CD4-positive, CD25-positive, alpha-beta regulatory T cell (primary cell): Measurements from ENCODE around the gene CCDC68. TPM values are rescaled to one million over a fixed set of nuclear protein-coding genes. Genes with fewer than 3 reads are reported as not detected.
"Not testable (repeated sequence)": the region's sequence is repeated elsewhere in the genome, so short reads cannot be mapped to it uniquely, and the experiment has no call there.

Source experiments
- ATAC-seq, 2 donors: fragments of 150-1000 bp; cut with Tn5 transposase; one replicate each; pipeline ENCODE4 v1.10.0; 2021; ENCODE audit warnings: low read depth in 2 of 2, moderate number of reproducible peaks in 2 of 2, moderate library complexity in 1 of 2
- DNase-seq, 3 donors: peaks; one replicate each; pipeline versions ENCODE4 v3.0.0 to v3.0.0-alpha.2; 2012 to 2022; ENCODE audit warnings: mixed read lengths in 1 of 3
- H3K27ac ChIP-seq: one replicate; pipeline ENCODE4 v1.7.0; 2013; ENCODE audit warnings: mild to moderate bottlenecking, low read length; ENCODE audit not compliant: insufficient read depth, poor library complexity, severe bottlenecking
- H3K27me3 ChIP-seq: one replicate; pipeline ENCODE4 v1.7.0; 2013; ENCODE audit warnings: low read length; ENCODE audit not compliant: control insufficient read depth, insufficient read depth
- H3K36me3 ChIP-seq: one replicate; pipeline ENCODE4 v1.7.0; 2013; ENCODE audit warnings: mild to moderate bottlenecking, low read length, moderate library complexity; ENCODE audit not compliant: control insufficient read depth, insufficient read depth
- H3K4me1 ChIP-seq: 2 replicates; pipeline ENCODE4 v1.7.0; 2013; ENCODE audit warnings: mild to moderate bottlenecking, low read length; ENCODE audit not compliant: insufficient read depth, control insufficient read depth, poor library complexity, severe bottlenecking
- H3K4me3 ChIP-seq: one replicate; pipeline ENCODE4 v1.7.0; 2013; ENCODE audit warnings: low read depth, mild to moderate bottlenecking, low read length, moderate library complexity
- H3K9me3 ChIP-seq, 2 experiments: 1 replicate in 1 of 2; 2 replicates in 1 of 2; pipeline ENCODE4 v1.7.0; 2013; ENCODE audit warnings: low read length in 2 of 2, mild to moderate bottlenecking in 1 of 2, moderate library complexity in 1 of 2; ENCODE audit not compliant: control insufficient read depth in 2 of 2
- H3K27ac Mint-ChIP-seq, 3 donors: one replicate each; pipeline ENCODE4 v1.8.0; 2020 to 2022; ENCODE audit warnings: mild to moderate bottlenecking in 3 of 3, mixed read lengths in 3 of 3, moderate library complexity in 2 of 3
- H3K27me3 Mint-ChIP-seq: one replicate; pipeline ENCODE4 v1.8.0; 2022; ENCODE audit warnings: mild to moderate bottlenecking, mixed read lengths
- H3K36me3 Mint-ChIP-seq: one replicate; pipeline ENCODE4 v1.8.0; 2020; ENCODE audit warnings: mixed read lengths
- H3K4me1 Mint-ChIP-seq, 4 donors: one replicate each; pipeline ENCODE4 v1.8.0; 2020 to 2022; ENCODE audit warnings: mixed read lengths in 4 of 4, mild to moderate bottlenecking in 1 of 4
- H3K4me3 Mint-ChIP-seq, 4 donors: one replicate each; pipeline ENCODE4 v1.8.0; 2020 to 2022; ENCODE audit warnings: mild to moderate bottlenecking in 4 of 4, mixed read lengths in 4 of 4, moderate library complexity in 3 of 4
- H3K9me3 Mint-ChIP-seq, 7 donors: one replicate each; pipeline ENCODE4 v1.8.0; 2020 to 2022; ENCODE audit warnings: mixed read lengths in 7 of 7, mild to moderate bottlenecking in 3 of 7, moderate library complexity in 2 of 7
- polyA plus RNA-seq, 4 donors: library from polyadenylated mRNA; unstranded; fragments of 300-500 nt; fragmentation: Illumina TruSeq; gene quantifications; one replicate each; pipeline ENCODE4 v1.2.3, GENCODE V29; 2021
- total RNA-seq: library from RNA; stranded (reverse); gene quantifications from one replicate; pipeline ENCODE4 v1.2.3, GENCODE V29; 2022

The CCDC68 gene
- total and polyA plus RNA-seq, 5 donors from 2014 or later: not detected

DNA sequence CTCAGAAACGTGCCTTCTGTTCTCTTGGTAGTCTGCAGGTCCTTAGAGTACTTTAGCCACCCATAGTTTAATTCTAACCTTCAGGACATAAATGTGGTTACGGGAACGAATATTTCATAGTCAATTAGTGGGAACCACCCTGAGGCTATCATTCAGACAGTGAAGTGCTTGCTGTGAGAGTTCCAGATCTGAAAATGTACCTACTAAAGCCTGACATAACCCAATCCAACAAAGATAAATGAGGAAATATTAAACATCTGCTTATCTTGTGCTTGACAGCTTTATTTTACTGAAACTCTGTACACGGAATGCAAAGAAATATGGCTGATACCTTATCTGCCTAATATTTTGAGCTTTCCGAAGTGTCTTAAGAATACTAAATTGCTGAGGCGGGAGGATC is 88.0 kb downstream of the CCDC68 start:
- no peaks in the 10 kb centered on the region for H3K9me3 ChIP-seq
- no peak overlapping the region for H3K4me3 ChIP-seq
- Mint-ChIP-seq H3K27ac (no peak overlapping the region), H3K4me1 (no peaks in the 10 kb centered on the region), H3K4me3 (no peak overlapping the region), H3K9me3 (peaks cover 0 to 7% (median 0%) of the 10 kb centered on the region in 7 donors), H3K36me3 (no peaks in the 10 kb centered on the region), H3K27me3 (no peaks in the 10 kb centered on the region)
- H3K27ac ChIP-seq: no peak overlapping the region
- no peaks in the 10 kb centered on the region for H3K36me3 ChIP-seq
- ATAC-seq (no peak), DNase-seq (no peak)
- H3K4me1 ChIP-seq: no peaks in the 10 kb centered on the region
- H3K27me3 ChIP-seq: no peaks in the 10 kb centered on the region

DNA sequence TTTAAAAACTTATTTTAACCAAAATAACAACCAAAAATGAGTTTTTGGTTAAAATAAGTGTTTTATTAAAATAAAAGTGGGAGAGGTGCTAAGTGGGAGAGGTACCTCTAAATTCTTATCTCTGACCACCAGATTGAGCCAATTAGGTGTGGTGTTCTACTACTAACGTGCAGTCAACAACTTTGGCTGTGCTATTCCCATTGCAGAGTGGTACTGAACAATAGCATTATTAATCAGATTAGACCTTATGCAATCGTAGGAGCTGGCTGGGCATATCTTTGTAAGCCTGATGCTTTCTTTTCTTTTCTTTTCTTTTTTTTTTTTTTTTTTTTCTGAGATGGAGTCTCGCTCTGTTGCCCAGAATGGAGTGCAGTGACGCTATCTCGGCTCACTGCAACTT is 92.1 kb downstream of the CCDC68 start:
- no peak overlapping the region for H3K27ac Mint-ChIP-seq
- no peaks in the 10 kb centered on the region for H3K4me1 ChIP-seq
- peaks cover 0 to 6% (median 0%) of the 10 kb centered on the region in 7 donors for H3K9me3 Mint-ChIP-seq
- no peaks in the 10 kb centered on the region for H3K4me1 Mint-ChIP-seq
- no peaks in the 10 kb centered on the region for H3K36me3 ChIP-seq
- no peaks in the 10 kb centered on the region for H3K27me3 Mint-ChIP-seq
- H3K4me3 Mint-ChIP-seq: no peak overlapping the region
- H3K4me3 ChIP-seq: no peak overlapping the region
- DNase-seq (no peak), ATAC-seq (no peak)
- H3K27me3 ChIP-seq: no peaks in the 10 kb centered on the region
- no peaks in the 10 kb centered on the region for H3K36me3 Mint-ChIP-seq
- H3K27ac ChIP-seq: no peak overlapping the region
- H3K9me3 ChIP-seq: no peaks in the 10 kb centered on the region

DNA sequence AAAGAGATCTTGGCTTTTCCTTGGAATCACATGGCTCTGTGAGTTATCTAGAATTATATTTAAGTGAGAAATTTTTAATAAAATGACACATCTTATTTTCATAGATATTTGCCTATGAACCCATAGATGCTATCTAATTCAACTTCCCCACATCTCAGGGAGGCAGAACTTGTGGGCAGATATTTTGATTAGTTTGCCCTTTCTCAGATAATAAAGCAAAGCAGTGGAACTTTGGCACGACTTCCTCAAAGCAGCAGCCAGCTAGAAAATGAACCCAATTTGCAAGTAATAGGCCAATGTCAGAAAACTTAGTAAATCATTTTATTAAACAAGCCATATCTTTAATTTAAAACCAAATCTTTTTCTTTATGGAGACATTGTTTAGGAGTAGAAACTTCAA is 98.3 kb downstream of the CCDC68 start:
- Mint-ChIP-seq H3K4me3 (no peak overlapping the region), H3K27ac (no peak overlapping the region), H3K4me1 (no peaks in the 10 kb centered on the region), H3K9me3 (no peaks in the 10 kb centered on the region), H3K27me3 (no peaks in the 10 kb centered on the region), H3K36me3 (no peaks in the 10 kb centered on the region)
- Histone ChIP-seq H3K27ac (no peak overlapping the region), H3K9me3 (no peaks in the 10 kb centered on the region), H3K36me3 (no peaks in the 10 kb centered on the region), H3K4me1 (no peaks in the 10 kb centered on the region), H3K4me3 (no peak overlapping the region), H3K27me3 (no peaks in the 10 kb centered on the region)
- DNase-seq (no peak), ATAC-seq (no peak)

DNA sequence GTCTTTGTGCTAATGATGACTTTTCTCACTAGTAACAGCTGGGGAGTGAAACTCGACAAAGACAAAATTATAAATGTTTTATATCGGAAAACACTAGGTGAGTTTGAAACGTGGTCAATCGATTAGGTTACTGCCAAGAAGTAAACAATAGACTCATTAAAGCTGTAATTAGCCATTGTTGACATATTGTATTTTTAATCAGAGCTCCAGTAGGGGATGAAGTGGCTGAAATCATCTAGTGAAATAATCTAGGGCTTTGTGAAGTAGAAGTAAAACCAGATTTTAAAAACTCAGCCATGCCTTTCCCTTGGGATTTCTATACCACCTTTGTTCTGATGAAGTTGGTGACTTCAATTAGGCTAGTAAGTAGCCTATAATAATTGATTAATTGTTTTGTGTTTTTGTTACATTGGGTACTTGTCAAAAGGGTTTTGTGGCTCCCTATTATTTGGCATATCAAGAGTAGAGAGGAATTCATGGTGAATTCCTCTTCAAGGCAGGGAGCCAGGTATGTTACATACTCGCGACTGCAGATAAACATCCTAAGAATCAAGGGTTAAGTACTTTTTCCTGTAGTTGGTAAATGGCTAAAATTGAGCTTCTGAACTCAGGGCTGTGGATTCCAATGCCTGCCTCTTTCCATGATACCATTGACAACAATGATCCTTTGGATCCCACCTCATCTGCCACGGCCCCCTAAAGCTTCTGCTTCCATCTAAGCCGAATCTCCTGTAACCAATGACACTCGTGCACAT is 99.4 kb downstream of the CCDC68 start:
- no peaks in the 10 kb centered on the region for H3K27me3 Mint-ChIP-seq
- Histone ChIP-seq H3K27me3 (no peaks in the 10 kb centered on the region), H3K9me3 (no peaks in the 10 kb centered on the region), H3K4me3 (no peak overlapping the region), H3K27ac (no peak overlapping the region), H3K36me3 (no peaks in the 10 kb centered on the region), H3K4me1 (no peaks in the 10 kb centered on the region)
- H3K4me1 Mint-ChIP-seq: no peaks in the 10 kb centered on the region
- H3K36me3 Mint-ChIP-seq: no peaks in the 10 kb centered on the region
- no peaks in the 10 kb centered on the region for H3K9me3 Mint-ChIP-seq
- H3K27ac Mint-ChIP-seq: no peak overlapping the region
- H3K4me3 Mint-ChIP-seq: no peak overlapping the region
- ATAC-seq: no peak
- DNase-seq: no peak

DNA sequence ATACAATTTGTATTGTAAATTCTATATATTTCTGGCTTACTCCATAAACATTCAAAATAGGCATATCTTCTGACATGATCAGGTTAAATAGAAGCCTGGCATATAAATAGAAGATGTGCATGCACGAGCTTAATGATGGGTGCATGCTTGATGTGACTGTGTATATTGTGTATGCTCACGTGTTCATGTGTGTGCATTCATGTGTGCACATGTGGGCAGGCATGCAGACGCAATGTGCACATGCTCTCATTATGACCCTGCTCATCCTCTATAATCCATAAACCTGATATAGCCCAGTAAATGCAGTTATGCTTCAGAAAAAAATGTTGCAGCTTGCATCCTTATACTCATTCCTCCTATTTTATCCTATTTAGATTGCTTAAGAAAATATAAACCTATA is 101.8 kb downstream of the CCDC68 start:
- Mint-ChIP-seq H3K27me3 (no peaks in the 10 kb centered on the region), H3K4me1 (no peaks in the 10 kb centered on the region), H3K4me3 (no peak overlapping the region), H3K27ac (no peak overlapping the region), H3K36me3 (no peaks in the 10 kb centered on the region), H3K9me3 (peaks cover 0 to 1% (median 0%) of the 10 kb centered on the region in 7 donors)
- H3K4me1 ChIP-seq: no peaks in the 10 kb centered on the region
- H3K36me3 ChIP-seq: no peaks in the 10 kb centered on the region
- no peak overlapping the region for H3K4me3 ChIP-seq
- no peaks in the 10 kb centered on the region for H3K27me3 ChIP-seq
- DNase-seq (no peak), ATAC-seq (no peak)
- H3K27ac ChIP-seq: no peak overlapping the region
- no peaks in the 10 kb centered on the region for H3K9me3 ChIP-seq

DNA sequence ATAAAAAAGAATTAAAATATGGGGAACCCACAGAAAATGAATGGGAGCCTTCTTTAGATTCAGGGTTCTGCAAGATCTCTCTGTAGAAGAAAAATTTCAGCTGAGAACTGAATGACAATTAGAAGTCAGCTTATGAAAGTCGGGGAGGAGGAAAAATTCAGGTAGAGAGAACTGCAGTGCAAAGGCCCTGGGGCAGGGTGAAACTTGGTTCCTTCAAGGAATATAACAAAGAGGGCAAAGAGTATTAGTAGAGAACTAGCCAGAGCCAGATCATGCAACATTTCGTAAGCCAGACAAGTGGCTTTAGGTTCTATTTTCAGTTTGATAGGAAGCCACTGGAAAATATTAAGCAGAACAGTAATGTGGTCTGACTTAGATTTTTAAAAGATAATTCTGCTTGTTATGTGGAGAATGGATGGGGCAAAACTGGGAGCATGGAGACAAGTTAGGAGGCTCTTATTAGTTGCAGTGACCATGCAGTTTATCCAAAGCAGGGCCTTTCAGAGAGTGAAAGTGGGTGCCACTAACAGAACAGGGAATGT is 103.1 kb downstream of the CCDC68 start:
- H3K9me3 Mint-ChIP-seq: peaks cover 0 to 2% (median 0%) of the 10 kb centered on the region in 7 donors
- ATAC-seq: no peak

DNA sequence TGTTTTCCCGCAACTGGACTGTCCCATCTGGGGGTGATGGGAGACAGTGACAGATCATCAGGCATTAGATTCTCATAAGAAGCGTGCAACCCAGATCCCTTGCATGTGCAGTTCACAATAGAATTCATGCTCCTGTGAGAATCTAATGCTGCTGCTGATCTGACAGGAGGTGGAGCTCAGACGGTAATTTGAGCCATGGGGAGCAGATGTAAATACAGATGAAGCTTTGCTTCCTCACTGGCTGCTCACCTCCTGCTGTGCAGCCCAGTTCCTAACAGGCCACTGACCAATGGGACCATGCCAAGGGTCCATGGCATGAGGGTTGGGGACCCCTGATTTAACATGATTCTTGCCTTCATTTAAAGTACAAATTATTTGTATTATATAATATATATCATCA is 104.2 kb downstream of the CCDC68 start:
- H3K27ac Mint-ChIP-seq, H3K36me3 ChIP-seq, H3K9me3 ChIP-seq, H3K4me1 Mint-ChIP-seq, ATAC-seq, H3K27ac ChIP-seq, H3K36me3 Mint-ChIP-seq, H3K4me3 Mint-ChIP-seq, H3K27me3 Mint-ChIP-seq, H3K9me3 Mint-ChIP-seq, H3K27me3 ChIP-seq, H3K4me1 ChIP-seq, H3K4me3 ChIP-seq, DNase-seq: not testable (repeated sequence)

More for the DNA sequence above, 103.1 kb downstream of the CCDC68 start:
- no peaks in the 10 kb centered on the region for H3K27me3 ChIP-seq
- Mint-ChIP-seq H3K36me3 (no peaks in the 10 kb centered on the region), H3K27ac (no peak overlapping the region), H3K4me1 (no peaks in the 10 kb centered on the region), H3K4me3 (no peak overlapping the region), H3K27me3 (no peaks in the 10 kb centered on the region)
- no peaks in the 10 kb centered on the region for H3K9me3 ChIP-seq
- H3K36me3 ChIP-seq: no peaks in the 10 kb centered on the region
- no peak overlapping the region for H3K27ac ChIP-seq
- H3K4me1 ChIP-seq: no peaks in the 10 kb centered on the region
- DNase-seq: no peak
- H3K4me3 ChIP-seq: no peak overlapping the region
